ENCODE data around the gene MAGEF1.

DNA sequence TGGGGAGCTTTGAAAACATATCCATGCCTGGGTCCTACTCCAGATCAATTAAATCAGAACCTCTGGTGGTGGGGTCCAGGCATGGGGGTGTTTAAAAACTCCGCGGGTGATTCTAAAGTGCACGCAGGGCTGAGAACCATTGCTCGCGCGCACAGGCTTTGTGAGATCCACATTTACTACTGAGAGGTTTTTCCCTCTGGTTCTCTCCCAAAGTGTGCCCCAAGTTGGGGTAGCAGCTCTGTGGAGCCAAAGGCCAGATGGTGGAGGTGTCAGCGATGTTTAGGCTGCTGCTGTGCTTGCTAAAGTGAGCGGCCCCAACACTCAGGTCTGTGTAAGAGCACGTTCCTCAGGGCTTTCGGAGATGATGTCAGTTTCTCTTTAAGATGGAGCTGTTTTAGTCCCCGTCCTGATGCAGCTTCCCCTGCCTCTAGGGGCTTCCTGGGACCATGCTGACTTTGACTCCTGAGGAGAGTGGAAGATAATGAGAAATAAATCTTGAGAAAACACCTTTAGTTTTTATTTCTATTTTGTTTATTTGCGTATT, 13.4 kb upstream of the MAGEF1 start:
- TF ChIP-seq, protein P1, sequence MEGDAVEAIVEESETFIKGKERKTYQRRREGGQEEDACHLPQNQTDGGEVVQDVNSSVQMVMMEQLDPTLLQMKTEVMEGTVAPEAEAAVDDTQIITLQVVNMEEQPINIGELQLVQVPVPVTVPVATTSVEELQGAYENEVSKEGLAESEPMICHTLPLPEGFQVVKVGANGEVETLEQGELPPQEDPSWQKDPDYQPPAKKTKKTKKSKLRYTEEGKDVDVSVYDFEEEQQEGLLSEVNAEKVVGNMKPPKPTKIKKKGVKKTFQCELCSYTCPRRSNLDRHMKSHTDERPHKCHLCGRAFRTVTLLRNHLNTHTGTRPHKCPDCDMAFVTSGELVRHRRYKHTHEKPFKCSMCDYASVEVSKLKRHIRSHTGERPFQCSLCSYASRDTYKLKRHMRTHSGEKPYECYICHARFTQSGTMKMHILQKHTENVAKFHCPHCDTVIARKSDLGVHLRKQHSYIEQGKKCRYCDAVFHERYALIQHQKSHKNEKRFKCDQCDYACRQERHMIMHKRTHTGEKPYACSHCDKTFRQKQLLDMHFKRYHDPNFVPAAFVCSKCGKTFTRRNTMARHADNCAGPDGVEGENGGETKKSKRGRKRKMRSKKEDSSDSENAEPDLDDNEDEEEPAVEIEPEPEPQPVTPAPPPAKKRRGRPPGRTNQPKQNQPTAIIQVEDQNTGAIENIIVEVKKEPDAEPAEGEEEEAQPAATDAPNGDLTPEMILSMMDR (IDR thresholded peaks at IDR 0.05 in 8 of 11, conservative IDR thresholded peaks at IDR 0.05 in 3 of 11), result no peak
- TF ChIP-seq POLR2A (IDR thresholded peaks at IDR 0.05) (no peak), POLR2AphosphoS5 (IDR thresholded peaks at IDR 0.05) (no peak)
